GM10248 (cell line): Measurements from ENCODE around the gene CHSY1.

Experiments used
- CTCF ChIA-PET: fragments of 300-600 bp; sonication (Branson Sonifier 250); formaldehyde crosslinking; extraction: SDS; loops from one replicate; lab custom pipeline; 2021; ENCODE audit warnings: antibody characterized with exemption; lab: Yijun Ruan, JAX
- POLR2A ChIA-PET: fragments of 350-650 bp; sonication (Branson Sonifier 250); formaldehyde crosslinking; extraction: SDS; loops from one replicate; lab custom pipeline; 2020; ENCODE audit warnings: antibody characterized with exemption; lab: Yijun Ruan, JAX
- DNase-seq: peaks from one replicate; pipeline ENCODE4 v3.0.0; 2012; ENCODE audit errors: extremely low spot score
- CTCF ChIP-seq: IDR thresholded peaks from 2 replicates; pipeline ENCODE4 v1.5.1; 2012; ENCODE audit warnings: mild to moderate bottlenecking, low read depth; ENCODE audit errors: extremely low read depth, missing control alignments, control extremely low read depth

Gene CHSY1

GRCh38 chr15:101149864-101150722, 101.8 kb downstream of the CHSY1 start:
- no peak for TF ChIP-seq CTCF
- no peak for DNase-seq
- POLR2A ChIA-PET = no interaction called here
- CTCF ChIA-PET = interaction anchor here (1.0 to 2.6 kb wide), 8 partner anchors 10 to 142 kb away, joined by 3 to 10 read pairs (median 4); no protein-coding TSS in a partner anchor

- CTCF ChIA-PET = interaction anchor here (1.0 to 2.6 kb wide), 10 partner anchors 9 to 141 kb away, joined by 3 to 10 read pairs (median 4); no protein-coding TSS in a partner anchor
- TF ChIP-seq CTCF = no peak
- DNase-seq = no peak
- POLR2A ChIA-PET = no interaction called here
Observed at GRCh38 chr15:101148881-101149664, 102.8 kb downstream of the CHSY1 start.

GRCh38 chr15:101148166-101148880, 103.5 kb downstream of the CHSY1 start:
- POLR2A ChIA-PET = no interaction called here
- DNase-seq = no peak
- CTCF ChIA-PET = interaction anchor here (1.0 to 2.3 kb wide), 7 partner anchors 10 to 140 kb away, joined by 3 to 8 read pairs (median 3); no protein-coding TSS in a partner anchor

GRCh38 chr15:101147181-101147580, 104.7 kb downstream of the CHSY1 start:
- POLR2A ChIA-PET = no interaction called here
- no peak for DNase-seq
- CTCF ChIA-PET = interaction anchor here (1.0 to 1.4 kb wide), 2 partner anchors 8 to 19 kb away, joined by 3 read pairs; no protein-coding TSS in a partner anchor
- TF ChIP-seq CTCF = no peak

More at GRCh38 chr15:101148166-101148880, 103.5 kb downstream of the CHSY1 start:
- TF ChIP-seq CTCF = no peak

- no peak for TF ChIP-seq CTCF
- CTCF ChIA-PET = interaction anchor here (0.9 kb wide), 1 partner anchor 56 kb away, joined by 3 read pairs; no protein-coding TSS in a partner anchor
- POLR2A ChIA-PET = no interaction called here
- no peak for DNase-seq
Observed at GRCh38 chr15:101146118-101146702, 105.6 kb downstream of the CHSY1 start.
